GM21390 (cell line): ENCODE measurements around the gene ATXN2.
"Not testable (repeated sequence)": the region's sequence is repeated elsewhere in the genome, so short reads cannot be mapped to it uniquely, and the experiment has no call there.

Experiments
- ATAC-seq: cut with Tn5 transposase; IDR thresholded peaks from one replicate; pipeline ENCODE4 v1.9.1; 2021; ENCODE audit not compliant: unreplicated experiment

The ATXN2 gene

GRCh38 chr12:111405859-111406473 lies 193.1 kb downstream of the ATXN2 start, which contains the start of gene SH2B3:
SH2B3 (plus strand) TSS chr12:111405923; CDS start chr12:111418146, 12,223 bp downstream.
- peak; percentile 8 for ATAC-seq

GRCh38 chr12:111405149-111405858 lies 193.8 kb downstream of the ATXN2 start:
- peak; percentile 53 for ATAC-seq

GRCh38 chr12:111404362-111405148 lies 194.6 kb downstream of the ATXN2 start:
- no peak for ATAC-seq

- ATAC-seq: not testable (repeated sequence)
These were observed 196.7 kb downstream of the ATXN2 start for GRCh38 chr12:111402490-111402824.
